DOHH2 (cell line): ENCODE results near the gene KCNJ12.

Experiments used
- H3F3A ChIP-seq: fragments of 200-600 bp; sonication (generic), shearing (Covaris generic); 2 replicates; pipeline ENCODE4 v1.6.0; 2016; ENCODE audit warnings: antibody characterized with exemption, mild to moderate bottlenecking; ENCODE audit not compliant: control insufficient read depth, insufficient read depth
- H3K27ac ChIP-seq: fragments of 200-600 bp; sonication (generic); 2 replicates; pipeline ENCODE4 v1.5.1; 2014; ENCODE audit warnings: low read depth, mild to moderate bottlenecking, low read length, moderate library complexity
- H3K27me3 ChIP-seq: fragments of 200-600 bp; sonication (generic); 2 replicates; pipeline ENCODE4 v1.6.1; 2014; ENCODE audit warnings: mild to moderate bottlenecking, low read length, mixed read lengths; ENCODE audit not compliant: control insufficient read depth
- H3K36me3 ChIP-seq: fragments of 200-600 bp; sonication (generic); 2 replicates; pipeline ENCODE4 v1.6.1; 2014; ENCODE audit warnings: mild to moderate bottlenecking, low read length, moderate library complexity, mixed read lengths; ENCODE audit not compliant: control insufficient read depth
- H3K4me1 ChIP-seq: fragments of 200-600 bp; sonication (generic); 2 replicates; pipeline ENCODE4 v1.6.1; 2014; ENCODE audit warnings: mild to moderate bottlenecking, low read length, mixed read lengths; ENCODE audit not compliant: control insufficient read depth
- H3K4me2 ChIP-seq: fragments of 200-600 bp; sonication (generic); 2 replicates; pipeline ENCODE4 v1.6.0; 2014; ENCODE audit warnings: mild to moderate bottlenecking, low read length, moderate library complexity
- H3K4me3 ChIP-seq: fragments of 200-600 bp; sonication (generic); 2 replicates; pipeline ENCODE4 v1.5.1; 2014; ENCODE audit warnings: mild to moderate bottlenecking, low read length, mixed read lengths
- H3K79me2 ChIP-seq: fragments of 200-600 bp; sonication (generic); 2 replicates; pipeline ENCODE4 v1.6.1; 2014; ENCODE audit warnings: mild to moderate bottlenecking, low read length, mixed read lengths; ENCODE audit not compliant: control insufficient read depth
- H3K9me2 ChIP-seq: fragments of 200-600 bp; sonication (generic); replicated peaks from 2 replicates; pipeline ENCODE4 v1.6.1; 2014; ENCODE audit warnings: mild to moderate bottlenecking, low read length, mixed read lengths; ENCODE audit not compliant: control insufficient read depth
- H3K9me3 ChIP-seq: fragments of 200-600 bp; sonication (generic); 2 replicates; pipeline ENCODE4 v1.6.1; 2014; ENCODE audit warnings: antibody characterized with exemption, low read length, mixed read lengths; ENCODE audit not compliant: control insufficient read depth, insufficient read depth
- H4K20me1 ChIP-seq: fragments of 200-600 bp; sonication (generic); 2 replicates; pipeline ENCODE4 v1.6.0; 2014; ENCODE audit warnings: low read depth, mild to moderate bottlenecking, antibody characterized with exemption, low read length, moderate library complexity; ENCODE audit not compliant: control insufficient read depth, insufficient read depth
- EZH2phosphoT487 ChIP-seq: fragments of 200-600 bp; sonication (generic); IDR thresholded peaks from 2 replicates; pipeline ENCODE4 v1.6.1; 2017; ENCODE audit warnings: borderline replicate concordance, mild to moderate bottlenecking, antibody characterized with exemption, low read length, moderate library complexity, mixed read lengths
- TF ChIP-seq, protein P1 (sequence below): fragments of 200-600 bp; sonication (generic); IDR thresholded peaks from one replicate; pipeline ENCODE4 v1.5.1; 2014; ENCODE audit warnings: antibody characterized with exemption, mild to moderate bottlenecking, low read depth, low read length; ENCODE audit not compliant: poor library complexity, severe bottlenecking

The KCNJ12 gene

DNA sequence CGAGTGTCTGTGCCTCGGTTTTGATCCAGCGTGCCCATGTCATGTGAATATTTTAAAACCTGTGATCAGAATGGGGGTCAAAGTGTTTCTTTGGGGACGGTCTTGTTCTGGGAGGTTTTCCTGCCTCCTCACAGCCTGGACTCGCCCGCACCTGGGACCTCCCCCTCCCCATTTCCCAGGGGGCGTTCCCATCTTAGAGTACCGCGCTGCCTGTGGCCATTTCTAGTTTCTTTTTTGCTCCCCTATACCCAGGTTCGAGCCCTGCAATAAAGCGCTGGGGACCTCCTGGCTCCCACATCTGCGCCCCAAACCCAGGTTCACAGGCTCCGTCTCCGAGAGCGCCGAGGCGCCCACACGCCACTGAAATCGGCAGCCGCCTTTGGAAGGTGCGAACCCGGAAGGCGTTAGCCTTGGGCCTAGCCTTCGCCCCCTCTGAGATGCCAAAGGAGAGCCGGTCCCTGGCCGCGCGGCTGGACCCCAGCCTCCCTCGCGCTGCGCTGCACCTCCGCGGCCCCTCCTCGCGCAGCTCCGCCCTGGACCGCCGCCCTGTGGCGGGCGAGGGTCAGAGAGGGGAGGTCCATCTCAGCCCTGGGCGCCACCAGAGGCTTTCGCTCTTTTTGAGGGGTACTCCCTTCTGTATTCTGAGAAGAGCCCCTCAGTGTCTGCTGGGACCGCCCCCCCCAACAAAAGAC lies 1.7 kb downstream of the KCNJ12 start:
- Histone ChIP-seq H4K20me1 (no peaks in the 10 kb centered on the region), H3K36me3 (no peaks in the 10 kb centered on the region), H3K79me2 (no peaks in the 10 kb centered on the region), H3K9me3 (no peaks in the 10 kb centered on the region), H3K4me3 (no peak overlapping the region), H3K27me3 (peaks cover 6% of the 10 kb centered on the region), H3K9me2 (no peaks in the 10 kb centered on the region), H3K4me1 (no peaks in the 10 kb centered on the region; the same call in 1 of the 2 replicates), H3K27ac (no peak overlapping the region), H3F3A (no peaks in the 10 kb centered on the region), H3K4me2 (no peak overlapping the region)
- no peak for TF ChIP-seq EZH2phosphoT487
- TF ChIP-seq, protein P1, sequence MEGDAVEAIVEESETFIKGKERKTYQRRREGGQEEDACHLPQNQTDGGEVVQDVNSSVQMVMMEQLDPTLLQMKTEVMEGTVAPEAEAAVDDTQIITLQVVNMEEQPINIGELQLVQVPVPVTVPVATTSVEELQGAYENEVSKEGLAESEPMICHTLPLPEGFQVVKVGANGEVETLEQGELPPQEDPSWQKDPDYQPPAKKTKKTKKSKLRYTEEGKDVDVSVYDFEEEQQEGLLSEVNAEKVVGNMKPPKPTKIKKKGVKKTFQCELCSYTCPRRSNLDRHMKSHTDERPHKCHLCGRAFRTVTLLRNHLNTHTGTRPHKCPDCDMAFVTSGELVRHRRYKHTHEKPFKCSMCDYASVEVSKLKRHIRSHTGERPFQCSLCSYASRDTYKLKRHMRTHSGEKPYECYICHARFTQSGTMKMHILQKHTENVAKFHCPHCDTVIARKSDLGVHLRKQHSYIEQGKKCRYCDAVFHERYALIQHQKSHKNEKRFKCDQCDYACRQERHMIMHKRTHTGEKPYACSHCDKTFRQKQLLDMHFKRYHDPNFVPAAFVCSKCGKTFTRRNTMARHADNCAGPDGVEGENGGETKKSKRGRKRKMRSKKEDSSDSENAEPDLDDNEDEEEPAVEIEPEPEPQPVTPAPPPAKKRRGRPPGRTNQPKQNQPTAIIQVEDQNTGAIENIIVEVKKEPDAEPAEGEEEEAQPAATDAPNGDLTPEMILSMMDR = no peak

DNA sequence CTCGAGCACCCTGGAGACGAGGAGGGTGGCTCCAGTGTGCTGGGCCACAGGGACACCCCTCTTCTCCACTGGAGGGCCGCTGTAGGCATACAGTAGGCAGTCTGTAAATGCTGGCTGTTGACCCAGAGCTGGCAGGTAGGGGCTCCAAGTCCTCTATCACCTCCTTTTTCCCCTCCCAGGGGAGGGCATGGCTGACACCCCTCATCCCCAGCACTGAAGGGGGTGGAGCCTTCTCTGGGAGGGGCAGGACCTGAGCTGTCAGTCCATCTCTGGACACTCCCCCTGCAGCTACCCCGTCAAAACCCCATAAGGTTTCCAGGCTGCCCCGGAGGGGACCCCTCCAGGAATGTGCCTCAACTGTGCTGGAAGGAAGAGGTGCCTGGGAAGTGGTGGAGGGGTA lies 2.4 kb downstream of the KCNJ12 start:
- Histone ChIP-seq H4K20me1 (no peaks in the 10 kb centered on the region), H3K27me3 (peaks cover 6% of the 10 kb centered on the region)
- TF ChIP-seq, protein P1 = no peak
- TF ChIP-seq EZH2phosphoT487 = no peak

DNA sequence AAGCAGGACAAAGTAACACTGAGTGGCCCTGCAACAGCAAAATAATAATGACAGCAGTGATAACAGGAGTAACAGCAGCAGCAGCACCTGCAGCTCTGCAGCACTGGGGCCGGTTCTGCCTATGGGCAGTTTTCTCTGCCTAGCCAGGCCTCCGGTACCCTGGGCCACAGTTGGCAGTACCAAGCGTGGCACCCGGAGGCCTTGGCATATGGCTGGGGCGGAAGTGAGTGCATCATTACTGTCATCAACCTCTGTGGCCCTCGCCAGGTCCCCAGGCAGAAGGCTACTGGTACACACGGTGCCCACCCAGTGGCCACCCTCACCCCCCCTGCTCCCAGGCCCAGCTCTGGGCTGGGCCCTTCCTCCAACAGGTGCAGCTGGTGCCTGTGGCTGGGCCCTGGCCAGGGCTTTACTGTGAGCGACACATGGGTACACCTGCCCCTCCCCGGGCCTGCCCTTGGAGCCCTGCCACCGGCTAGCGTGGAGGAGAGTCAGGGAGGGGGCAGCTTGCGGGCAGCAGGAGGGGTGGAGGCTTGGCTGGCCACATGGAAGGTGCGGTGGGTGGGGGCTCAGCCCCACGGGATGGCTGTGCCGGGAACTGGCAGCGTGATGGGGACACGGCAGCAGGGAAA lies 3.0 kb downstream of the KCNJ12 start:
- Histone ChIP-seq H3K27ac (no peak overlapping the region), H3K4me1 (no peaks in the 10 kb centered on the region; the same call in 1 of the 2 replicates), H3K4me3 (no peak overlapping the region), H3K79me2 (no peaks in the 10 kb centered on the region), H3K36me3 (no peaks in the 10 kb centered on the region), H3F3A (no peaks in the 10 kb centered on the region), H3K4me2 (no peak overlapping the region), H3K27me3 (peaks cover 6% of the 10 kb centered on the region), H3K9me2 (no peaks in the 10 kb centered on the region), H3K9me3 (no peaks in the 10 kb centered on the region), H4K20me1 (no peaks in the 10 kb centered on the region)
- TF ChIP-seq EZH2phosphoT487 = no peak
- TF ChIP-seq, protein P1 = no peak

More for the DNA sequence above, 2.4 kb downstream of the KCNJ12 start:
- Histone ChIP-seq H3K4me2 (no peak overlapping the region), H3K9me2 (no peaks in the 10 kb centered on the region), H3K9me3 (no peaks in the 10 kb centered on the region), H3K4me3 (no peak overlapping the region), H3K4me1 (no peaks in the 10 kb centered on the region; the same call in 1 of the 2 replicates), H3F3A (no peaks in the 10 kb centered on the region), H3K36me3 (no peaks in the 10 kb centered on the region), H3K27ac (no peak overlapping the region), H3K79me2 (no peaks in the 10 kb centered on the region)
